HepG2 (cell line): Measurements from ENCODE around the gene AAR2. TPM values are rescaled to one million over a fixed set of nuclear protein-coding genes. Genes with fewer than 3 reads are reported as not detected.

Experiments used
- ATAC-seq: fragments of 200-7000 bp; cut with Tn5 transposase; 3 replicates; pipeline ENCODE4 v1.9.1; 2020; ENCODE audit warnings: mild to moderate bottlenecking, moderate library complexity
- BruUV-seq: library from RNA; stranded (reverse); fragments of 400-500 nt; replicated peaks from 2 replicates; lab custom pipeline; 2021; lab: Mats Ljungman, UMichigan
- CTCF ChIA-PET: fragments of 300-600 bp; formaldehyde crosslinking; extraction: SDS; loops from one replicate; lab custom pipeline; 2021; ENCODE audit warnings: low total read pairs, inconsistent platforms, low intra/inter-chr PET ratio; lab: Yijun Ruan, JAX
- POLR2A ChIA-PET: fragments of 350-600 bp; sonication (Branson Sonifier 250); formaldehyde crosslinking; loops from one replicate; lab custom pipeline; 2020; ENCODE audit warnings: antibody characterized with exemption, inconsistent platforms; lab: Yijun Ruan, JAX
- DNase-seq: peaks from one replicate; pipeline ENCODE4 v3.0.0-alpha.2; 2015; ENCODE audit warnings: low spot score
- FAIRE-seq: peaks from 3 replicates; lab custom pipeline; 2011; peaks lifted over from hg19 to GRCh38; lab: Jason Lieb, UNC
- H2AFZ ChIP-seq: one replicate; pipeline ENCODE4 v1.6.1; 2011; ENCODE audit warnings: low read length, inconsistent platforms
- H3K27ac ChIP-seq: fragments of 300-600 bp; 3 replicates; pipeline ENCODE4 v1.8.0; 2011; ENCODE audit warnings: mixed run types, mild to moderate bottlenecking, mixed read lengths, low read length, inconsistent platforms; ENCODE audit not compliant: insufficient read depth; ENCODE audit errors: extremely low read length
- H3K27me3 ChIP-seq, 2 experiments: fragments of 200-600 bp in 1 of 2; 2 replicates in 1 of 2; 3 replicates in 1 of 2; pipeline versions ENCODE4 v1.6.0 to v1.8.0; 2011; ENCODE audit warnings: low read length in 2 of 2, mild to moderate bottlenecking in 2 of 2, moderate library complexity in 2 of 2, inconsistent platforms in 1 of 2; ENCODE audit not compliant: insufficient read depth in 2 of 2, control insufficient read depth in 1 of 2
- H3K36me3 ChIP-seq, 2 experiments: fragments of 200-600 bp in 1 of 2; replicated peaks in 1 of 2; 2 replicates in 1 of 2; 3 replicates in 1 of 2; pipeline versions ENCODE4 v1.5.1 to v1.8.0; 2011; ENCODE audit warnings: low read length in 2 of 2, inconsistent platforms in 1 of 2; ENCODE audit not compliant: insufficient read depth in 2 of 2, control insufficient read depth in 1 of 2
- H3K4me1 ChIP-seq: 2 replicates; pipeline ENCODE4 v1.5.1; 2012; ENCODE audit warnings: low read length, inconsistent platforms; ENCODE audit not compliant: insufficient read depth
- H3K4me2 ChIP-seq: 2 replicates; pipeline ENCODE4 v1.6.0; 2011; ENCODE audit warnings: low read depth, low read length, inconsistent platforms
- H3K4me3 ChIP-seq, 3 experiments: fragments of 200-600 bp in 1 of 3; sonication (generic), shearing (Covaris generic) in 1 of 3; replicated peaks in 1 of 3; 2 replicates each; pipeline ENCODE4 v1.5.1; 2011 to 2016; ENCODE audit warnings: low read length in 3 of 3, inconsistent platforms in 2 of 3, low read depth in 2 of 3, mild to moderate bottlenecking in 2 of 3, control low read depth in 1 of 3, mixed read lengths in 1 of 3; ENCODE audit not compliant: insufficient read depth in 1 of 3
- H3K79me2 ChIP-seq: one replicate; pipeline ENCODE4 v1.6.1; 2011; ENCODE audit warnings: low read length, inconsistent platforms; ENCODE audit not compliant: insufficient read depth
- H3K9ac ChIP-seq: 2 replicates; pipeline ENCODE4 v1.6.0; 2011; ENCODE audit warnings: mild to moderate bottlenecking, low read depth, low read length, inconsistent platforms; ENCODE audit not compliant: insufficient read depth
- H3K9me3 ChIP-seq: 2 replicates; pipeline ENCODE4 v1.5.1; 2012; ENCODE audit warnings: mild to moderate bottlenecking, low read length
- H4K20me1 ChIP-seq: 2 replicates; pipeline ENCODE4 v1.6.0; 2011; ENCODE audit warnings: inconsistent platforms, mild to moderate bottlenecking, low read length, moderate library complexity; ENCODE audit not compliant: insufficient read depth
- ATF7-NPFF ChIP-seq: sonication (generic); formaldehyde crosslinking; IDR thresholded peaks from 2 replicates; pipeline ENCODE4 v1.8.1; 2023; ENCODE audit warnings: mild to moderate bottlenecking, low read depth, missing genetic modification reagents, moderate library complexity
- FOSL2 ChIP-seq: sonication (generic); formaldehyde crosslinking; IDR thresholded peaks from 2 replicates; pipeline ENCODE4 v1.4.0; 2020; ENCODE audit warnings: missing genetic modification reagents
- JUNB ChIP-seq: sonication (generic); formaldehyde crosslinking; IDR thresholded peaks from 2 replicates; pipeline ENCODE4 v1.8.0; 2022; ENCODE audit warnings: missing genetic modification reagents, mild to moderate bottlenecking, borderline replicate concordance
- KLF15 ChIP-seq: sonication (generic); formaldehyde crosslinking; IDR thresholded peaks from 2 replicates; pipeline ENCODE4 v1.8.1; 2023; ENCODE audit warnings: borderline replicate concordance, mild to moderate bottlenecking, inconsistent platforms, missing genetic modification reagents, mixed read lengths
- PHF20 ChIP-seq: sonication (generic); formaldehyde crosslinking; IDR thresholded peaks from 2 replicates; pipeline ENCODE4 v1.5.0; 2020; ENCODE audit warnings: mild to moderate bottlenecking, missing genetic modification reagents
- RARA ChIP-seq: IDR thresholded peaks from 2 replicates; pipeline ENCODE4 v1.6.1; 2016; ENCODE audit warnings: missing genetic modification reagents, missing compliant biosample characterization
- RFX3 ChIP-seq: IDR thresholded peaks from 2 replicates; pipeline ENCODE4 v1.6.1; 2016; ENCODE audit warnings: missing biosample characterization, missing genetic modification reagents
- RNF2 ChIP-seq: fragments of 450-650 bp; conservative IDR thresholded peaks from 2 replicates; pipeline ENCODE4 v1.6.1; 2016; ENCODE audit warnings: low read depth
- SIN3A ChIP-seq: IDR thresholded peaks from 2 replicates; pipeline ENCODE4 v1.6.1; 2011; ENCODE audit warnings: low read depth, mild to moderate bottlenecking, control low read depth, low read length, borderline replicate concordance
- ZNF350 ChIP-seq: sonication (generic); formaldehyde crosslinking; IDR thresholded peaks from 2 replicates; pipeline ENCODE4 v1.4.0; 2020; ENCODE audit warnings: mild to moderate bottlenecking, low read depth, missing genetic modification reagents, borderline replicate concordance
- ZNF367 ChIP-seq: sonication (generic); formaldehyde crosslinking; IDR thresholded peaks from 2 replicates; pipeline ENCODE4 v1.4.0; 2020; ENCODE audit warnings: missing genetic modification reagents, borderline replicate concordance
- ZNF564 ChIP-seq: sonication (generic); formaldehyde crosslinking; IDR thresholded peaks from 2 replicates; pipeline ENCODE4 v1.8.1; 2023; ENCODE audit warnings: mild to moderate bottlenecking, missing genetic modification reagents
- ZNF629 ChIP-seq: sonication (generic); formaldehyde crosslinking; conservative IDR thresholded peaks from 2 replicates; pipeline ENCODE4 v1.5.0; 2020; ENCODE audit warnings: missing genetic modification reagents
- ZNF891 ChIP-seq: sonication (generic); formaldehyde crosslinking; IDR thresholded peaks from 2 replicates; pipeline ENCODE4 v1.5.0; 2020; ENCODE audit warnings: mild to moderate bottlenecking, missing genetic modification reagents
- WGBS: methylation state at CpG from one replicate; pipeline ENCODE4 v1.1.6; 2017; ENCODE audit warnings: low lambda C conversion rate; 5-methylcytosine and 5-hydroxymethylcytosine counted together
- in situ Hi-C: cut with HindIII; loops from 2 replicates; pipeline ENCODE4 v1.10.0; 2017; ENCODE audit warnings: low pct_unique_long_range_greater_than_20kb; ENCODE audit not compliant: extremely low pct_ligation_motif_present
- intact Hi-C: fragments of 100-400 bp; cut with micrococcal nuclease; formaldehyde crosslinking; loops from one replicate; pipeline ENCODE4 v1.10.0; 2022; ENCODE audit not compliant: unreplicated experiment
- polyA plus RNA-seq, 8 experiments: library from polyadenylated mRNA; depleted of rRNA in 3 of 8; stranded (reverse) in 7 of 8; unstranded in 1 of 8; fragments of >200 nt; fragmentation: Illumina TruSeq in 4 of 8; extraction: Trizol in 4 of 8; gene quantifications; 2 replicates each; pipeline versions ENCODE4 v1.2.1 to v1.2.3, GENCODE V29; 2011 to 2016; ENCODE audit warnings: low read depth in 4 of 8, missing spikeins in 1 of 8, mixed read lengths in 1 of 8; ENCODE audit not compliant: insufficient read depth in 1 of 8
- total RNA-seq, 5 experiments: library from RNA; depleted of rRNA; stranded (reverse); fragments of >200 nt; fragmentation: Illumina TruSeq; extraction: Trizol; gene quantifications; 2 replicates each; pipeline ENCODE4 v1.2.3, GENCODE V29; 2016; ENCODE audit warnings: low read depth in 1 of 5
- TF ChIP-seq, protein P1 (sequence below): sonication (generic); formaldehyde crosslinking; IDR thresholded peaks from 2 replicates; pipeline ENCODE4 v1.5.1; 2020; ENCODE audit warnings: mild to moderate bottlenecking, moderate library complexity, missing genetic modification reagents
- TF ChIP-seq, protein P2 (sequence below): sonication (generic); formaldehyde crosslinking; IDR thresholded peaks from 2 replicates; pipeline ENCODE4 v1.4.0; 2020; ENCODE audit warnings: mild to moderate bottlenecking, low read depth, missing genetic modification reagents
- TF ChIP-seq, protein P3 (sequence below): sonication (generic); formaldehyde crosslinking; IDR thresholded peaks from 2 replicates; pipeline ENCODE4 v1.4.0; 2020; ENCODE audit warnings: mild to moderate bottlenecking, missing genetic modification reagents, borderline replicate concordance
- TF ChIP-seq, protein P4 (sequence below): sonication (generic); formaldehyde crosslinking; IDR thresholded peaks from 2 replicates; pipeline ENCODE4 v1.5.0; 2020; ENCODE audit warnings: missing genetic modification reagents, mild to moderate bottlenecking, borderline replicate concordance

Gene AAR2
- total and polyA plus RNA-seq, 2 of the 13 experiments (the other 11 are each of a cell fraction or from before 2014, with no cell fraction given), result 45.2 to 46.2 TPM

DNA sequence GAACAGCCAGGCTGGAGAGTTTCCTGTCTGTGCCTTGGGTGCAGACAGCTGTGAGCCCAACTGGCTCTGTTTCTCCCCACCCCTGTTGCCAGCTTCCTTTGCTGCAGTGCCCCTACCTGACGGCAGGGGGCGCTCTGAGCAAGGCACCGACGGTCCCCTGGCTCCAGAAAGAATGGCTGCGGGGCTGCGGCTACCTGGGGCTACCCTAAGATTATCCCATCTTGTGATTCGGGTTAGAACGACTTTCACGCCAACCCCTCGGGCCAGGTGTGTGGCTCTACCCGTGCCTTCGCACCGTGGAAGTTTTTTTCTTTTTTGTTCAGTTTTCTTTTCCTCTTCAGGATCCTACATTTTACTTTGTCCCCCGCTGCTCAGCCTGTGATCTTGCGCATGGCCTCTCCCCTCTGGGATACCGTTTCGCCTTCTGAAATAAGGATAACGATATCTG, 33.4 kb upstream of the AAR2 start:
- POLR2A ChIA-PET, result interaction anchor here (0.6 kb wide), 1 partner anchor 262 kb away, joined by 3 read pairs; no protein-coding TSS in a partner anchor
- Histone ChIP-seq H3K9me3 (no peaks in the 10 kb centered on the region), H3K4me3 (no peak overlapping the region), H3K9ac (no peak overlapping the region), H4K20me1 (no peaks in the 10 kb centered on the region), H3K4me1 (no peaks in the 10 kb centered on the region), H3K27ac (no peak overlapping the region), H2AFZ (no peak overlapping the region), H3K27me3 (no peaks in the 10 kb centered on the region), H3K4me2 (no peak overlapping the region), H3K36me3 (peaks cover 15 to 26% of the 10 kb centered on the region in 2 experiments), H3K79me2 (no peaks in the 10 kb centered on the region)
- FAIRE-seq, result peak; percentile 73
- CTCF ChIA-PET, result interaction anchor here (0.8 to 3.0 kb wide), 5 partner anchors 46 to 236 kb away, joined by 3 to 27 read pairs (median 6); partner anchors contain the start of gene EPB41L1
- WGBS, result 34% methylated on average over 18 of the region's 18 CpGs
- in situ Hi-C loops (loop anchor here (5.0 kb wide), 1 partner anchor 239 kb away; no protein-coding TSS in a partner anchor), intact Hi-C loops (loop anchor here (1.0 kb wide), 2 partner anchors 196 to 236 kb away; no protein-coding TSS in a partner anchor)
- ATAC-seq, result peak; percentile 71
- BruUV-seq, result no TSS peak
- peak; percentile 51 for DNase-seq
- TF ChIP-seq SIN3A, result no peak
- no peak for TF ChIP-seq RNF2
- TF ChIP-seq ZNF367 (CRISPR knock-in tag), result no peak
- no peak for TF ChIP-seq ZNF629 (CRISPR knock-in tag)
- TF ChIP-seq, protein P1, sequence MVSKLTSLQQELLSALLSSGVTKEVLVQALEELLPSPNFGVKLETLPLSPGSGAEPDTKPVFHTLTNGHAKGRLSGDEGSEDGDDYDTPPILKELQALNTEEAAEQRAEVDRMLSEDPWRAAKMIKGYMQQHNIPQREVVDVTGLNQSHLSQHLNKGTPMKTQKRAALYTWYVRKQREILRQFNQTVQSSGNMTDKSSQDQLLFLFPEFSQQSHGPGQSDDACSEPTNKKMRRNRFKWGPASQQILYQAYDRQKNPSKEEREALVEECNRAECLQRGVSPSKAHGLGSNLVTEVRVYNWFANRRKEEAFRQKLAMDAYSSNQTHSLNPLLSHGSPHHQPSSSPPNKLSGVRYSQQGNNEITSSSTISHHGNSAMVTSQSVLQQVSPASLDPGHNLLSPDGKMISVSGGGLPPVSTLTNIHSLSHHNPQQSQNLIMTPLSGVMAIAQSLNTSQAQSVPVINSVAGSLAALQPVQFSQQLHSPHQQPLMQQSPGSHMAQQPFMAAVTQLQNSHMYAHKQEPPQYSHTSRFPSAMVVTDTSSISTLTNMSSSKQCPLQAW, result no peak; the same call in 1 of the 2 replicates
- TF ChIP-seq, protein P2, sequence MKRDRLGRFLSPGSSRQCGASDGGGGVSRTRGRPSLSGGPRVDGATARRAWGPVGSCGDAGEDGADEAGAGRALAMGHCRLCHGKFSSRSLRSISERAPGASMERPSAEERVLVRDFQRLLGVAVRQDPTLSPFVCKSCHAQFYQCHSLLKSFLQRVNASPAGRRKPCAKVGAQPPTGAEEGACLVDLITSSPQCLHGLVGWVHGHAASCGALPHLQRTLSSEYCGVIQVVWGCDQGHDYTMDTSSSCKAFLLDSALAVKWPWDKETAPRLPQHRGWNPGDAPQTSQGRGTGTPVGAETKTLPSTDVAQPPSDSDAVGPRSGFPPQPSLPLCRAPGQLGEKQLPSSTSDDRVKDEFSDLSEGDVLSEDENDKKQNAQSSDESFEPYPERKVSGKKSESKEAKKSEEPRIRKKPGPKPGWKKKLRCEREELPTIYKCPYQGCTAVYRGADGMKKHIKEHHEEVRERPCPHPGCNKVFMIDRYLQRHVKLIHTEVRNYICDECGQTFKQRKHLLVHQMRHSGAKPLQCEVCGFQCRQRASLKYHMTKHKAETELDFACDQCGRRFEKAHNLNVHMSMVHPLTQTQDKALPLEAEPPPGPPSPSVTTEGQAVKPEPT (CRISPR knock-in tag), result no peak
- peak; percentile 50; the same call in 1 of the 2 replicates for TF ChIP-seq ZNF891 (CRISPR knock-in tag)
- no peak for TF ChIP-seq JUNB (CRISPR knock-in tag)
- TF ChIP-seq KLF15, result no peak
- TF ChIP-seq ZNF350 (CRISPR knock-in tag), result 0 out of 2 replicates have a peak, but pooled peaks have one; percentile 47
- peak; percentile 45 for TF ChIP-seq FOSL2 (CRISPR knock-in tag)
- TF ChIP-seq, protein P3, sequence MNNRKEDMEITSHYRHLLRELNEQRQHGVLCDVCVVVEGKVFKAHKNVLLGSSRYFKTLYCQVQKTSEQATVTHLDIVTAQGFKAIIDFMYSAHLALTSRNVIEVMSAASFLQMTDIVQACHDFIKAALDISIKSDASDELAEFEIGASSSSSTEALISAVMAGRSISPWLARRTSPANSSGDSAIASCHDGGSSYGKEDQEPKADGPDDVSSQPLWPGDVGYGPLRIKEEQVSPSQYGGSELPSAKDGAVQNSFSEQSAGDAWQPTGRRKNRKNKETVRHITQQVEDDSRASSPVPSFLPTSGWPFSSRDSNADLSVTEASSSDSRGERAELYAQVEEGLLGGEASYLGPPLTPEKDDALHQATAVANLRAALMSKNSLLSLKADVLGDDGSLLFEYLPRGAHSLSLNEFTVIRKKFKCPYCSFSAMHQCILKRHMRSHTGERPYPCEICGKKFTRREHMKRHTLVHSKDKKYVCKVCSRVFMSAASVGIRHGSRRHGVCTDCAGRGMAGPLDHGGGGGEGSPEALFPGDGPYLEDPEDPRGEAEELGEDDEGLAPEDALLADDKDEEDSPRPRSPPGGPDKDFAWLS (CRISPR knock-in tag), result no peak
- TF ChIP-seq, protein P4, sequence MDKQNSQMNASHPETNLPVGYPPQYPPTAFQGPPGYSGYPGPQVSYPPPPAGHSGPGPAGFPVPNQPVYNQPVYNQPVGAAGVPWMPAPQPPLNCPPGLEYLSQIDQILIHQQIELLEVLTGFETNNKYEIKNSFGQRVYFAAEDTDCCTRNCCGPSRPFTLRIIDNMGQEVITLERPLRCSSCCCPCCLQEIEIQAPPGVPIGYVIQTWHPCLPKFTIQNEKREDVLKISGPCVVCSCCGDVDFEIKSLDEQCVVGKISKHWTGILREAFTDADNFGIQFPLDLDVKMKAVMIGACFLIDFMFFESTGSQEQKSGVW (CRISPR knock-in tag), result no peak
- TF ChIP-seq RARA, result no peak
- no peak for TF ChIP-seq RFX3 (CRISPR knock-in tag)
- TF ChIP-seq ZNF564 (CRISPR knock-in tag), result no peak
- no peak for TF ChIP-seq PHF20 (CRISPR knock-in tag)
- no peak for TF ChIP-seq ATF7-NPFF (CRISPR knock-in tag)
